ENCODE data around the gene FGFR2. TPM values are rescaled to one million over a fixed set of nuclear protein-coding genes. Genes with fewer than 3 reads are reported as not detected.

FGFR2 gene
- total and polyA plus RNA-seq, 2 of the 4 experiments (the other 2 are of a cell fraction): not detected

DNA sequence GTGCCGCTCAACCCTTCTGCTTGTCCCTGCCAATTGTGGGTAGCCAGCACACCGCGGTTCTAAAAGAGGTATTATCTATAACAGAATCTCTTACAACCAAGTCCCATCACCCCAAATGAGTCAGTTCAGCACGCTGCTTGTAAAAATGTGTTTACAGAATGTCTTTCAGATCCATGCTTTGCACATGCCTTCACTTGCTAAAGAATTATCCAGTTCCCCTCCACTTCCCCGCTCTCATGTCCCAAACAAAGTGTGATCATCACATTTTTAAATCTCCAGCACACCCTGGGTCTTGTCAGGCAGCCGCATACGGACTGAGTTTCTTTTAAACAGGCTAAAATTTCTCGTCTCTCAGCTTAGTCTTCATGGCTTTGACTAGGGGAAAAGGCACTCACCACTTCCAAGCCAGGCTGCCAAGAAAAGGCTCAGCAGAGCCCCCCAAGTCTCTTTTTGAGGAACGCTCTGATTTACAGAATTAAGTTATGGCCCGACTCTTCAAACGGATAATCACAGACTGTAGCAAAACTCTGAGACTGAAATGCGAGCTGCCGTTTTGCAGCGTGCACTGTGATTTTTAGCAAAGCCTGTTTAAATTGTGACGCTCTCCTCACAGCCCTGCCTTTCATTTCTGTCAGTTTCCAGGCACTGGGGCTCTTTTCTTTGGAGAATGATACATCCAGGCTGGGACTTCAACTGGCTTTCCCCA, 29.8 kb upstream of the FGFR2 start:
- ChIA-PET CTCF (no interaction called here), POLR2A (ENCODE audit: unreplicated experiment) (interaction anchor here (0.6 kb wide), 1 partner anchor 595 kb away, joined by 3 read pairs; no protein-coding TSS in a partner anchor)
- BruUV-seq (replicated peaks): no TSS peak
- Histone ChIP-seq H3K79me1 (ENCODE audit: low read depth in 1 of 2, low read length in 2 of 2) (no peaks in the 10 kb centered on the region), H3K9me3 (ENCODE audit: control insufficient read depth, insufficient read depth, low read length) (peaks cover 14% of the 10 kb centered on the region), H2AK9ac (replicated peaks; ENCODE audit: low read depth, low read length, poor library complexity) (no peak overlapping the region), H3K9ac (ENCODE audit: low read depth, low read length) (no peak overlapping the region), H3K27ac (ENCODE audit: insufficient read depth, low read length) (no peak overlapping the region), H4K91ac (ENCODE audit: insufficient read depth, low read depth, low read length) (no peak overlapping the region), H3K27me3 (ENCODE audit: control insufficient read depth, insufficient read depth, low read length) (no peaks in the 10 kb centered on the region), H3K23ac (ENCODE audit: low read depth, low read length) (no peak overlapping the region), H3K4me1 (ENCODE audit: control insufficient read depth, insufficient read depth, low read length) (no peaks in the 10 kb centered on the region), H3K18ac (ENCODE audit: low read depth, low read length) (no peak overlapping the region), H2BK120ac (ENCODE audit: low read depth, low read length) (no peak overlapping the region), H2BK15ac (ENCODE audit: low read depth, low read length) (no peak overlapping the region), H4K8ac (ENCODE audit: low read depth in 2 of 2, low read length in 2 of 2) (no peak overlapping the region), H3K56ac (ENCODE audit: extremely low read depth, insufficient read depth, low read length) (no peak overlapping the region), H3K4me2 (ENCODE audit: low read depth, low read length) (no peak overlapping the region), H3K9me1 (ENCODE audit: insufficient read depth, low read length) (no peaks in the 10 kb centered on the region), H3K4me3 (ENCODE audit: insufficient read depth, low read depth, low read length) (no peak overlapping the region), H2BK5ac (ENCODE audit: low read depth, low read length, poor library complexity, severe bottlenecking) (no peak overlapping the region), H2AFZ (replicated peaks; ENCODE audit: low read length, poor library complexity) (no peak overlapping the region), H3K14ac (replicated peaks; ENCODE audit: low read depth, low read length) (no peak overlapping the region), H2AK5ac (ENCODE audit: low read depth, low read length) (no peak overlapping the region), H4K5ac (ENCODE audit: low read depth, low read length) (no peak overlapping the region), H2BK20ac (ENCODE audit: low read depth, low read length) (no peak overlapping the region), H3K36me3 (ENCODE audit: control insufficient read depth, insufficient read depth, low read length) (no peaks in the 10 kb centered on the region), H3K4ac (ENCODE audit: low read depth, low read length) (no peak overlapping the region), H4K20me1 (ENCODE audit: insufficient read depth, low read length) (no peaks in the 10 kb centered on the region)
- TF ChIP-seq, protein P1, sequence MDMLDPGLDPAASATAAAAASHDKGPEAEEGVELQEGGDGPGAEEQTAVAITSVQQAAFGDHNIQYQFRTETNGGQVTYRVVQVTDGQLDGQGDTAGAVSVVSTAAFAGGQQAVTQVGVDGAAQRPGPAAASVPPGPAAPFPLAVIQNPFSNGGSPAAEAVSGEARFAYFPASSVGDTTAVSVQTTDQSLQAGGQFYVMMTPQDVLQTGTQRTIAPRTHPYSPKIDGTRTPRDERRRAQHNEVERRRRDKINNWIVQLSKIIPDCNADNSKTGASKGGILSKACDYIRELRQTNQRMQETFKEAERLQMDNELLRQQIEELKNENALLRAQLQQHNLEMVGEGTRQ (IDR thresholded peaks at IDR 0.05; ENCODE audit: low read depth, low read length): no peak
- TF ChIP-seq MAFK (IDR thresholded peaks at IDR 0.05; ENCODE audit: low read depth, low read length) (no peak), RAD21 (IDR thresholded peaks at IDR 0.05; ENCODE audit: low read length) (no peak)
- TF ChIP-seq, protein P2, sequence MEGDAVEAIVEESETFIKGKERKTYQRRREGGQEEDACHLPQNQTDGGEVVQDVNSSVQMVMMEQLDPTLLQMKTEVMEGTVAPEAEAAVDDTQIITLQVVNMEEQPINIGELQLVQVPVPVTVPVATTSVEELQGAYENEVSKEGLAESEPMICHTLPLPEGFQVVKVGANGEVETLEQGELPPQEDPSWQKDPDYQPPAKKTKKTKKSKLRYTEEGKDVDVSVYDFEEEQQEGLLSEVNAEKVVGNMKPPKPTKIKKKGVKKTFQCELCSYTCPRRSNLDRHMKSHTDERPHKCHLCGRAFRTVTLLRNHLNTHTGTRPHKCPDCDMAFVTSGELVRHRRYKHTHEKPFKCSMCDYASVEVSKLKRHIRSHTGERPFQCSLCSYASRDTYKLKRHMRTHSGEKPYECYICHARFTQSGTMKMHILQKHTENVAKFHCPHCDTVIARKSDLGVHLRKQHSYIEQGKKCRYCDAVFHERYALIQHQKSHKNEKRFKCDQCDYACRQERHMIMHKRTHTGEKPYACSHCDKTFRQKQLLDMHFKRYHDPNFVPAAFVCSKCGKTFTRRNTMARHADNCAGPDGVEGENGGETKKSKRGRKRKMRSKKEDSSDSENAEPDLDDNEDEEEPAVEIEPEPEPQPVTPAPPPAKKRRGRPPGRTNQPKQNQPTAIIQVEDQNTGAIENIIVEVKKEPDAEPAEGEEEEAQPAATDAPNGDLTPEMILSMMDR (conservative IDR thresholded peaks at IDR 0.05; ENCODE audit: low read depth, low read length): no peak
- TF ChIP-seq, protein P3, sequence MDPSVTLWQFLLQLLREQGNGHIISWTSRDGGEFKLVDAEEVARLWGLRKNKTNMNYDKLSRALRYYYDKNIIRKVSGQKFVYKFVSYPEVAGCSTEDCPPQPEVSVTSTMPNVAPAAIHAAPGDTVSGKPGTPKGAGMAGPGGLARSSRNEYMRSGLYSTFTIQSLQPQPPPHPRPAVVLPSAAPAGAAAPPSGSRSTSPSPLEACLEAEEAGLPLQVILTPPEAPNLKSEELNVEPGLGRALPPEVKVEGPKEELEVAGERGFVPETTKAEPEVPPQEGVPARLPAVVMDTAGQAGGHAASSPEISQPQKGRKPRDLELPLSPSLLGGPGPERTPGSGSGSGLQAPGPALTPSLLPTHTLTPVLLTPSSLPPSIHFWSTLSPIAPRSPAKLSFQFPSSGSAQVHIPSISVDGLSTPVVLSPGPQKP (IDR thresholded peaks at IDR 0.05; ENCODE audit: borderline replicate concordance, low read depth, low read length): no peak
- intact Hi-C loops (cut with micrococcal nuclease) (no loop called here), in situ Hi-C loops (cut with MboI; ENCODE audit: low sequenced_read_pairs) (no loop called here), dilution Hi-C loops (cut with HindIII; ENCODE audit: low sequenced_read_pairs, unreplicated experiment) (no loop called here)
- ATAC-seq (ENCODE audit: low read depth) (no peak), DNase-seq (no peak)
- 3% methylated on average over 5 of the region's 15 CpGs; no CpG with 5 or more reads in 1 of the 2 experiments for WGBS, 2 experiments (ENCODE audit: extremely low coverage in 2 of 2, insufficient read length in 1 of 2)

Data from IMR-90 (cell line).